SK-N-SH (cell line): ENCODE measurements around the gene SMURF1. TPM values are rescaled to one million over a fixed set of nuclear protein-coding genes. Genes with fewer than 3 reads are reported as not detected.

Source experiments
- CTCF ChIA-PET: fragments of 300-600, 350-600 bp; formaldehyde crosslinking; extraction: SDS; loops from one replicate; lab custom pipeline; 2021; lab: Yijun Ruan, JAX
- POLR2A ChIA-PET: fragments of 350-600 bp; sonication (Branson Sonifier 250); formaldehyde crosslinking; extraction: SDS; loops from one replicate; lab custom pipeline; 2020; ENCODE audit warnings: antibody characterized with exemption, inconsistent platforms; lab: Yijun Ruan, JAX
- DNase-seq: peaks from one replicate; pipeline ENCODE4 v3.0.0; 2012
- H2AFZ ChIP-seq: fragments of 200-600 bp; sonication (generic); 2 replicates; pipeline ENCODE4 v1.8.1; 2016; ENCODE audit warnings: antibody characterized with exemption, mild to moderate bottlenecking, low read depth
- H3F3A ChIP-seq: fragments of 200-600 bp; sonication (generic); replicated peaks from 2 replicates; pipeline ENCODE3; 2016; ENCODE audit warnings: antibody characterized with exemption, mild to moderate bottlenecking; ENCODE audit not compliant: insufficient read depth
- H3K27ac ChIP-seq, 2 experiments: fragments of 200-500 bp in 1 of 2; fragments of 200-600 bp in 1 of 2; sonication (Bioruptor generic) in 1 of 2; sonication (generic), shearing (Covaris generic) in 1 of 2; 2 replicates each; pipeline versions ENCODE4 v1.5.1 to v1.6.1; 2014 to 2016; ENCODE audit warnings: low read depth in 2 of 2, inconsistent platforms in 1 of 2, low read length in 1 of 2, mild to moderate bottlenecking in 1 of 2, mixed read lengths in 1 of 2
- H3K27me3 ChIP-seq: fragments of 200-600 bp; sonication (generic), shearing (Covaris generic); 2 replicates; pipeline ENCODE4 v1.6.1; 2016; ENCODE audit warnings: mixed run types; ENCODE audit not compliant: insufficient read depth
- H3K36me3 ChIP-seq, 2 experiments: fragments of 200-500 bp in 1 of 2; fragments of 200-600 bp in 1 of 2; sonication (Bioruptor generic) in 1 of 2; sonication (generic) in 1 of 2; replicated peaks in 1 of 2; 2 replicates each; pipeline versions ENCODE3 to v1.5.1; 2014 to 2016; ENCODE audit warnings: low read length in 1 of 2, mild to moderate bottlenecking in 1 of 2; ENCODE audit not compliant: insufficient read depth in 2 of 2, control insufficient read depth in 1 of 2
- H3K4me1 ChIP-seq, 2 experiments: fragments of 200-500 bp in 1 of 2; fragments of 200-600 bp in 1 of 2; sonication (Bioruptor generic) in 1 of 2; sonication (generic), shearing (Covaris generic) in 1 of 2; 2 replicates each; pipeline versions ENCODE4 v1.5.1 to v1.6.1; 2014 to 2016; ENCODE audit warnings: low read depth in 1 of 2, low read length in 1 of 2, mixed run types in 1 of 2; ENCODE audit not compliant: insufficient read depth in 2 of 2, control insufficient read depth in 1 of 2
- H3K4me2 ChIP-seq: fragments of 200-600 bp; sonication (generic), shearing (Covaris generic); 2 replicates; pipeline ENCODE4 v1.6.1; 2017; ENCODE audit warnings: mixed run types
- H3K4me3 ChIP-seq, 2 experiments: fragments of 200-500 bp in 1 of 2; fragments of 200-600 bp in 1 of 2; sonication (Bioruptor generic) in 1 of 2; sonication (generic), shearing (Covaris generic) in 1 of 2; 2 replicates each; pipeline versions ENCODE4 v1.5.1 to v1.8.1; 2014 to 2016; ENCODE audit warnings: low read depth in 2 of 2, inconsistent platforms in 1 of 2, low read length in 1 of 2, mild to moderate bottlenecking in 1 of 2, mixed read lengths in 1 of 2, moderate library complexity in 1 of 2
- H3K79me2 ChIP-seq: fragments of 200-600 bp; sonication (generic); 2 replicates; pipeline ENCODE4 v1.8.1; 2017; ENCODE audit warnings: mild to moderate bottlenecking; ENCODE audit not compliant: insufficient read depth
- H3K9ac ChIP-seq: fragments of 200-600 bp; sonication (generic); 2 replicates; pipeline ENCODE4 v1.6.1; 2017; ENCODE audit warnings: mixed run types
- H3K9me2 ChIP-seq: fragments of 200-600 bp; sonication (generic); 2 replicates; pipeline ENCODE4 v1.6.1; 2017; ENCODE audit warnings: mixed run types
- H3K9me3 ChIP-seq: fragments of 200-600 bp; sonication (generic); 2 replicates; pipeline ENCODE4 v1.6.1; 2017; ENCODE audit warnings: mixed run types, mild to moderate bottlenecking, moderate library complexity
- H4K20me1 ChIP-seq: fragments of 200-600 bp; sonication (generic); 2 replicates; pipeline ENCODE4 v1.6.1; 2017; ENCODE audit warnings: mild to moderate bottlenecking, mixed run types; ENCODE audit not compliant: insufficient read depth
- CHD2 ChIP-seq: fragments of 150-350 bp; IDR thresholded peaks from 2 replicates; pipeline ENCODE4 v1.6.1; 2018; ENCODE audit warnings: low read length; ENCODE audit not compliant: partially characterized antibody
- CTCF ChIP-seq: fragments of 200-600 bp; sonication (generic); IDR thresholded peaks from 2 replicates; pipeline ENCODE4 v1.6.1; 2017; ENCODE audit warnings: antibody characterized with exemption, mild to moderate bottlenecking, moderate library complexity
- FOXJ3 ChIP-seq: sonication (generic); formaldehyde crosslinking; IDR thresholded peaks from 2 replicates; pipeline ENCODE4 v1.5.1; 2020; ENCODE audit warnings: mild to moderate bottlenecking, missing genetic modification reagents
- FOXM1 ChIP-seq: IDR thresholded peaks from 2 replicates; pipeline ENCODE4 v1.4.0; 2012; ENCODE audit warnings: low read depth, mild to moderate bottlenecking
- MAX ChIP-seq: IDR thresholded peaks from 2 replicates; pipeline ENCODE4 v1.4.0; 2012; ENCODE audit warnings: low read depth
- PBX3 ChIP-seq: IDR thresholded peaks from 2 replicates; pipeline ENCODE4; 2012
- POLR2AphosphoS5 ChIP-seq: IDR thresholded peaks from 2 replicates; pipeline ENCODE4 v1.6.1; 2012; ENCODE audit warnings: low read depth, low read length
- REST ChIP-seq: IDR thresholded peaks from 2 replicates; pipeline ENCODE4 v1.6.1; 2012; ENCODE audit warnings: mild to moderate bottlenecking, low read depth, low read length, moderate library complexity
- TAF1 ChIP-seq: IDR thresholded peaks from 2 replicates; pipeline ENCODE4 v1.6.1; 2012; ENCODE audit warnings: low read depth, mild to moderate bottlenecking, low read length, moderate library complexity, borderline replicate concordance
- TEAD4 ChIP-seq: IDR thresholded peaks from 2 replicates; pipeline ENCODE4 v1.4.0; 2012; ENCODE audit warnings: mild to moderate bottlenecking, borderline replicate concordance; ENCODE audit not compliant: insufficient read depth
- USF1 ChIP-seq: IDR thresholded peaks from 2 replicates; pipeline ENCODE4 v1.4.0; 2012; ENCODE audit warnings: low read depth, borderline replicate concordance
- WGBS: methylation state at CpG from one replicate; pipeline ENCODE4 v1.1.6; 2017; ENCODE audit warnings: low lambda C conversion rate; 5-methylcytosine and 5-hydroxymethylcytosine counted together
- polyA plus RNA-seq, 3 experiments: library from polyadenylated mRNA; depleted of rRNA; stranded (reverse); fragments of >200 nt; gene quantifications; 2 replicates each; pipeline ENCODE4 v1.2.3, GENCODE V29; 2012

SMURF1 gene
- polyA plus RNA-seq, 1 of the 3 experiments (the other 2 are of a cell fraction) = 12.9 TPM

- WGBS = 92% methylated on average over 2 of the region's 2 CpGs
- CTCF ChIA-PET = interaction anchor here (1.4 to 1.8 kb wide), 2 partner anchors 11 to 12 kb away, joined by 3 to 6 read pairs; no protein-coding TSS in a partner anchor
- Histone ChIP-seq H3K4me3 (no peak overlapping the region), H2AFZ (no peak overlapping the region), H3K79me2 (peaks cover 100% of the 10 kb centered on the region), H4K20me1 (peaks cover 77% of the 10 kb centered on the region), H3K9me2 (no peaks in the 10 kb centered on the region), H3K27ac (no peak overlapping the region), H3K4me2 (no peak overlapping the region), H3F3A (peaks cover 16% of the 10 kb centered on the region), H3K4me1 (peaks cover 4 to 8% of the 10 kb centered on the region in 2 experiments; a peak in 2 of 4 replicates), H3K9ac (no peak overlapping the region), H3K27me3 (no peaks in the 10 kb centered on the region), H3K36me3 (peaks cover 5 to 18% of the 10 kb centered on the region in 2 experiments), H3K9me3 (peaks cover 8% of the 10 kb centered on the region)
- DNase-seq = no peak
- POLR2A ChIA-PET = no interaction called here
- TF ChIP-seq TEAD4 (no peak), REST (no peak), PBX3 (no peak)
These were observed 23.0 kb downstream of the SMURF1 start for GRCh38 chr7:99120916-99121315.

- Histone ChIP-seq H4K20me1 (peaks cover 77% of the 10 kb centered on the region), H3K9me3 (peaks cover 8% of the 10 kb centered on the region), H3K4me2 (no peak overlapping the region), H3K27ac (no peak overlapping the region), H3K4me3 (no peak overlapping the region), H2AFZ (no peak overlapping the region), H3K9me2 (no peaks in the 10 kb centered on the region), H3K79me2 (peaks cover 100% of the 10 kb centered on the region), H3K9ac (no peak overlapping the region), H3F3A (peaks cover 20% of the 10 kb centered on the region), H3K36me3 (peaks cover 5 to 18% of the 10 kb centered on the region in 2 experiments), H3K4me1 (peaks cover 2 to 8% of the 10 kb centered on the region in 2 experiments; a peak in 2 of 4 replicates), H3K27me3 (no peaks in the 10 kb centered on the region)
- TF ChIP-seq FOXJ3 (CRISPR knock-in tag) = no peak
- ChIA-PET POLR2A (no interaction called here), CTCF (interaction anchor here (1.4 to 1.8 kb wide), 2 partner anchors 11 to 12 kb away, joined by 3 to 6 read pairs; no protein-coding TSS in a partner anchor)
- WGBS = 97% methylated on average over 2 of the region's 2 CpGs
- no peak for DNase-seq
These were observed 23.4 kb downstream of the SMURF1 start for GRCh38 chr7:99120501-99120900.

GRCh38 chr7:99118077-99118476 lies 25.8 kb downstream of the SMURF1 start:
- Histone ChIP-seq H3K4me2 (no peak overlapping the region), H2AFZ (no peak overlapping the region), H3K4me1 (no peaks in the 10 kb centered on the region; a peak in 1 of 4 replicates), H3K9me2 (no peaks in the 10 kb centered on the region), H3K9ac (no peak overlapping the region), H3K27ac (no peak overlapping the region), H3K27me3 (no peaks in the 10 kb centered on the region), H3K9me3 (peaks cover 8% of the 10 kb centered on the region), H3K79me2 (peaks cover 100% of the 10 kb centered on the region), H3K36me3 (peaks cover 5 to 30% of the 10 kb centered on the region in 2 experiments), H4K20me1 (peaks cover 75% of the 10 kb centered on the region), H3F3A (peaks cover 19% of the 10 kb centered on the region), H3K4me3 (no peak overlapping the region)
- DNase-seq = no peak
- 70% methylated on average over 2 of the region's 2 CpGs for WGBS
- POLR2A ChIA-PET = no interaction called here
- CTCF ChIA-PET = no interaction called here
- TF ChIP-seq TAF1 (no peak), CTCF (no peak), CHD2 (no peak), FOXM1 (no peak), MAX (no peak), USF1 (no peak), PBX3 (no peak), POLR2AphosphoS5 (no peak)
